Activated naive CD4-positive, alpha-beta T cell treated with anti-CD3 and anti-CD28 coated beads, Interleukin-2, amount 10 ng/mL, durations not matched to agents 7 days and 5 days (primary cell): ENCODE results near the gene ARL15.
A peak's percentile ranks its signal among the peaks of the same experiment; 100 is the strongest.

Experiments
- CTCF ChIA-PET: fragments of 350-600 bp; sonication (Branson Sonifier 250); formaldehyde crosslinking; loops from one replicate; lab custom pipeline; 2021; ENCODE audit warnings: antibody characterized with exemption; lab: Charles Lee
- DNase-seq: peaks from one replicate; pipeline ENCODE4 v3.0.0-alpha.2; 2020
- H3K27ac Mint-ChIP-seq: one replicate; pipeline ENCODE4 v1.8.0; 2021; ENCODE audit warnings: mild to moderate bottlenecking, moderate library complexity, mixed read lengths
- H3K27me3 Mint-ChIP-seq: one replicate; pipeline ENCODE4 v1.8.0; 2021; ENCODE audit warnings: mild to moderate bottlenecking, mixed read lengths
- H3K36me3 Mint-ChIP-seq: one replicate; pipeline ENCODE4 v1.8.0; 2021; ENCODE audit warnings: mixed read lengths
- H3K4me1 Mint-ChIP-seq: one replicate; pipeline ENCODE4 v1.8.0; 2021; ENCODE audit warnings: mixed read lengths
- H3K4me3 Mint-ChIP-seq: one replicate; pipeline ENCODE4 v1.8.0; 2021; ENCODE audit warnings: mild to moderate bottlenecking, moderate library complexity, mixed read lengths
- H3K9me3 Mint-ChIP-seq: one replicate; pipeline ENCODE4 v1.8.0; 2021; ENCODE audit warnings: mixed read lengths

ARL15 gene

DNA sequence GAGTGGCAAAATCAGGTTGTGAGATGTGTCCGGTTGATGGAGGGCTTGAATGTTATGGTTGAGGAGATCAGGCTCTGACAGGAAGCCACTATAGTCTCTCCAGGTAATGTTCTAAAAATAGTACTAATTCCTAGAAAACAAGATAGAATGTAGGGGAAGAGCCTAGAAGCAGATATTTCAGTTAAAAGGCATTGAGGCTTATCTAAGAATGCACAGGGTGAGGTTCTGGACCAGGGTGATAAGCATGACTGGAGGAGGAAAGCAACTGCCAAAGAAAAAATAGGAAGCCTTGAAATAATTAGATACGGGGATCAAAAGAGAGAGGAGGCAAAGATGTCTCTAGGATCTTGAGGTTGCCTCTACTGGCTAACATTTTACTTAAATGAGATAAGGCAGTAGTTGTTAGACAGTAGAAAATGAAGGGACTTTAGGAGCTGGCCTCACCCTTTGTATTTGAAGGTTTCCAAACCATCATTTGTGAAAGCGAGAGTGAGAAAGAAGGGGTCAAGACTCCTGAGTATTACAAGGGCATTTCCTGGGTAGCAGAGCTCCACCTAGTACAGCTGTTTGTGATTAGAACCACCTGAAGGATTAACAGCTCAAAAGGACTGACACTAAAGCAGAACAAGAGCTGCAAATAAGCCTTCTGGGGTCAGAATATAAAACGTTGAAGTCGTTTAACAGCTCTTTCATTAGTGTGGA is 15.4 kb upstream of the ARL15 start:
- DNase-seq: no peak
- Mint-ChIP-seq H3K4me1 (peaks cover 18% of the 10 kb centered on the region), H3K4me3 (no peak overlapping the region), H3K36me3 (no peaks in the 10 kb centered on the region), H3K9me3 (no peaks in the 10 kb centered on the region), H3K27ac (no peak overlapping the region), H3K27me3 (peaks cover 8% of the 10 kb centered on the region)
- CTCF ChIA-PET: interaction anchor here (0.6 kb wide), 1 partner anchor 634 kb away, joined by 3 read pairs; no protein-coding TSS in a partner anchor

GRCh38 chr5:54325272-54325609 is 14.9 kb upstream of the ARL15 start:
- Mint-ChIP-seq H3K4me1 (peaks cover 18% of the 10 kb centered on the region), H3K36me3 (no peaks in the 10 kb centered on the region), H3K4me3 (no peak overlapping the region), H3K27me3 (peaks cover 11% of the 10 kb centered on the region), H3K27ac (no peak overlapping the region), H3K9me3 (no peaks in the 10 kb centered on the region)
- CTCF ChIA-PET: no interaction called here
- no peak for DNase-seq

- no peak for DNase-seq
- no peaks in the 10 kb centered on the region for H3K9me3 Mint-ChIP-seq
- peaks cover 15% of the 10 kb centered on the region for H3K27me3 Mint-ChIP-seq
- no peak overlapping the region for H3K27ac Mint-ChIP-seq
- no peak overlapping the region for H3K4me3 Mint-ChIP-seq
- CTCF ChIA-PET: no interaction called here
- H3K36me3 Mint-ChIP-seq: no peaks in the 10 kb centered on the region
- H3K4me1 Mint-ChIP-seq: peaks cover 18% of the 10 kb centered on the region
These were observed 14.4 kb upstream of the ARL15 start for GRCh38 chr5:54324651-54325271.

DNA sequence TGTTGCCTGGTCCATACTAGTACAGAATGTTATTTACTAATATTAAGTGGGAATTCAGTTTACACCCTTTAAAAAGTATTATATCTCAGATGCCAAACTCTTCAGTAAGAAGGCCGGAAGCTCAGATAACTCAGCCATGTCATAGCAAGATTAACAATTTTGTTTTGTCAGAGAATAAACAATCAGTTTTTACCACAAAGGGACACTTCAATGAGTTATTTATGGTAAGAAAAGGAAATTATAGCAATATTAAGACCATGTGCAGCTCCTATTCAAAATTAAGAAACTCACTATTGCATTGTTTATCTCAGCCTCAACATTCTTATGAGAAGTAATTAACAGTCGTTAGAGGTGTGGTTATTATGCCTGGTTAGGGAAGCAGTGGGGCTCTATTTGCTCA is 13.1 kb upstream of the ARL15 start:
- peaks cover 18% of the 10 kb centered on the region for H3K4me1 Mint-ChIP-seq
- DNase-seq: no peak
- CTCF ChIA-PET: interaction anchor here (1.1 kb wide), 1 partner anchor 13 kb away, joined by 4 read pairs; the partner anchor contains the start of gene ARL15
- peaks cover 11% of the 10 kb centered on the region for H3K27me3 Mint-ChIP-seq
- H3K4me3 Mint-ChIP-seq: no peak overlapping the region
- no peaks in the 10 kb centered on the region for H3K9me3 Mint-ChIP-seq
- no peak overlapping the region for H3K27ac Mint-ChIP-seq
- H3K36me3 Mint-ChIP-seq: no peaks in the 10 kb centered on the region

GRCh38 chr5:54320256-54320655 is 9.9 kb upstream of the ARL15 start:
- DNase-seq: no peak
- H3K27ac Mint-ChIP-seq: no peak overlapping the region
- H3K27me3 Mint-ChIP-seq: peaks cover 24% of the 10 kb centered on the region
- CTCF ChIA-PET: no interaction called here
- H3K4me3 Mint-ChIP-seq: no peak overlapping the region
- H3K9me3 Mint-ChIP-seq: no peaks in the 10 kb centered on the region
- H3K36me3 Mint-ChIP-seq: no peaks in the 10 kb centered on the region
- peaks cover 3% of the 10 kb centered on the region for H3K4me1 Mint-ChIP-seq

- H3K4me3 Mint-ChIP-seq: no peak overlapping the region
- DNase-seq: no peak
- H3K9me3 Mint-ChIP-seq: no peaks in the 10 kb centered on the region
- H3K27ac Mint-ChIP-seq: no peak overlapping the region
- H3K4me1 Mint-ChIP-seq: peaks cover 2% of the 10 kb centered on the region
- CTCF ChIA-PET: no interaction called here
- H3K36me3 Mint-ChIP-seq: no peaks in the 10 kb centered on the region
- H3K27me3 Mint-ChIP-seq: peaks cover 35% of the 10 kb centered on the region
These were observed 7.3 kb upstream of the ARL15 start for GRCh38 chr5:54317511-54318260.

GRCh38 chr5:54315736-54316528 is 5.6 kb upstream of the ARL15 start:
- Mint-ChIP-seq H3K27me3 (peaks cover 35% of the 10 kb centered on the region), H3K27ac (no peak overlapping the region)
- CTCF ChIA-PET: interaction anchor here (1.3 kb wide), 1 partner anchor 72 kb away, joined by 4 read pairs; no protein-coding TSS in a partner anchor

DNA sequence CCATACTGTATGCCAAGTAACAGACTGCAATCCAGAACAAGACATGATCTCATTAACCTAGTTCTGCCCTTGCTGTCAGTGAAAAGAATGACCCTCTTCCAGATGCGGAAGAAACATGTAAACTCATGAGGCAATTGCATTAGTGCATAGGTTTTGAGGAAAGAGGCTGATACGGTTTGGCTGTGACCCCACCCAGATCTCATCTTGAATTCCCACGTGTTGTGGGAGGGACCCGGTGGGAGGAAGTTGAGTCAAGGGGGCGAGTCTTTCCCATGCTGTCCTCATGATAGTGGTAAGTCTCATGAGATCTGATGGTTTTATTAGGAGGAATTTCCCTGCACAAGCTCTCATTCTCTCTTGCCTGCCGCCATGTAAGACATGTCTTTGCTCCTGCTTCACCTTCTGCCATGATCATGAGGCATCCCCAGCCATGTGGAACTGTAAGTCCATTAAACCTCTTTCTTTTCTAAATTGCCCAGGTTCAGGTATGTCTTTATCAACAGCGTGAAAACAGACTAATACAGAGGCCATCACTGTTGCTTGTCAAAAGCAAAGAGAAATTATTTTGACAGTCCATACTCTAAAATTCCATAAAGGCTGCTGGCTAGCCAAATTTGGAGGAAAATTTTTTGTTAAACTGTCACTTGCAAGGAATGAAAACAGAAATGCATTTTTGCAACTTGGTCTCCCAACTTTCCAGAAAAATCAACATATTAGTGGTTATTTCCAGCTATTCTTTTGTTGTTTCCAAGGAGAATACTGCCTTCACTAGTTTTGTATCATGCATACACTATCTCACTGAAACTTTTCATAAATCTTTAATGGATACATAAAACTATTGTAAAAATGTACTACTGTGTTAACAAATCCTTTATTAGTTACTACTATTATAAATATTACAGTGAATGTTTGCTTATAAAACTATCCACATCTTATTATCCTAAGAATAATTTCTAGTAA is 3.2 kb upstream of the ARL15 start:
- Mint-ChIP-seq H3K4me1 (peaks cover 28% of the 10 kb centered on the region), H3K27me3 (peaks cover 34% of the 10 kb centered on the region), H3K4me3 (no peak overlapping the region), H3K9me3 (no peaks in the 10 kb centered on the region), H3K27ac (no peak overlapping the region), H3K36me3 (no peaks in the 10 kb centered on the region)
- CTCF ChIA-PET: interaction anchor here (0.6 kb wide), 1 partner anchor 170 kb away, joined by 3 read pairs; no protein-coding TSS in a partner anchor
- no peak for DNase-seq

More at GRCh38 chr5:54315736-54316528, 5.6 kb upstream of the ARL15 start:
- Mint-ChIP-seq H3K36me3 (no peaks in the 10 kb centered on the region), H3K4me3 (no peak overlapping the region), H3K9me3 (no peaks in the 10 kb centered on the region), H3K4me1 (peaks cover 14% of the 10 kb centered on the region)
- no peak for DNase-seq

DNA sequence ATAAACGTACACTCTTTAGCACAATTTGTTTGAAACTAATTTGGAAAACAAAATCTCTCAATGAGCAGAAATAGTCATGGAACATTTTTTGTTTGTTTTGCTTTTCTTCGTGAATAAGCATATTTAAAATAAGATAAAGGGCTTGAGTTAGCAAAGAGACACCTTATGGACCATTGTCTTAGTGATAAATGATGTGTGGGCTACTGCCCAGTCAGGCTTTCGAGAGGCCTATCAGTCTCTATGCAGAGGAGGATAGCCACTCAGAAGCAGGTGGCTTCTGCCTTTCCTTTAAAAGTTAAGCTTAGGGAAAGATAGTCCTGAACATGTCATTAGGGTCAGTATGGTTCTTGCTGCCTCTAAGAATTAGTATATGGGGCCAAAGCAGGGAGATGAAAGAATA is 2.1 kb upstream of the ARL15 start:
- DNase-seq: no peak
- Mint-ChIP-seq H3K27me3 (peaks cover 25% of the 10 kb centered on the region), H3K4me3 (no peak overlapping the region), H3K36me3 (no peaks in the 10 kb centered on the region), H3K27ac (no peak overlapping the region), H3K9me3 (no peaks in the 10 kb centered on the region), H3K4me1 (peaks cover 33% of the 10 kb centered on the region)
- CTCF ChIA-PET: interaction anchor here (0.8 to 1.0 kb wide), 3 partner anchors 15 to 555 kb away, joined by 3 to 5 read pairs (median 3); no protein-coding TSS in a partner anchor

DNA sequence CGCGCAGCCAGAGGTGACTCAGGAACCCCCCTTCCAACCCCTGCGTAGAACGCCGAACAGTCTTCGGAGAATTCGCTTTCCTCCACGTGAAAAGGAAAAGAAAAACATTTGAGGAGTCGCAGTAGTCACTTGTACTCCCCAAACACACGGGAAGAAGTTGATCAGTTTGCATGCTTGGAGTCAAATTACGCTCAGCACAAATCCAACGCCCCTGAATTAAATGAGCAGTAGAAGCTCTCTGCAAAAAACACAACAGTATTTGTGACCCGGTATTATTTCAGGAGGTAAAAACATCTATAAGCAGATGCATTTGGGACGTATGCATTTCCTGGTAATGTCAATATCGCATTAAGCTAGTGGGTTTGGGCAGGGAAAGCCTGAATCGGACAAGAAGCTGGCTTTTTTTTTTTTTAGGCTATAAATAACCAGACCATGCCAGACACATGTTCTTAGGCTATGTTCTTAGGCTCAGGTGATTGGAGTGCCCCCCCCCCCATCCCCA is 854 bp upstream of the ARL15 start:
- Mint-ChIP-seq H3K9me3 (no peaks in the 10 kb centered on the region), H3K4me3 (peak overlapping the region; percentile 86), H3K27me3 (peaks cover 19% of the 10 kb centered on the region), H3K36me3 (no peaks in the 10 kb centered on the region), H3K27ac (peak overlapping the region; percentile 89), H3K4me1 (peaks cover 37% of the 10 kb centered on the region)
- CTCF ChIA-PET: interaction anchor here (0.6 to 2.3 kb wide), 8 partner anchors 10 to 178 kb away, joined by 3 to 7 read pairs (median 4); no protein-coding TSS in a partner anchor
- DNase-seq: no peak

DNA sequence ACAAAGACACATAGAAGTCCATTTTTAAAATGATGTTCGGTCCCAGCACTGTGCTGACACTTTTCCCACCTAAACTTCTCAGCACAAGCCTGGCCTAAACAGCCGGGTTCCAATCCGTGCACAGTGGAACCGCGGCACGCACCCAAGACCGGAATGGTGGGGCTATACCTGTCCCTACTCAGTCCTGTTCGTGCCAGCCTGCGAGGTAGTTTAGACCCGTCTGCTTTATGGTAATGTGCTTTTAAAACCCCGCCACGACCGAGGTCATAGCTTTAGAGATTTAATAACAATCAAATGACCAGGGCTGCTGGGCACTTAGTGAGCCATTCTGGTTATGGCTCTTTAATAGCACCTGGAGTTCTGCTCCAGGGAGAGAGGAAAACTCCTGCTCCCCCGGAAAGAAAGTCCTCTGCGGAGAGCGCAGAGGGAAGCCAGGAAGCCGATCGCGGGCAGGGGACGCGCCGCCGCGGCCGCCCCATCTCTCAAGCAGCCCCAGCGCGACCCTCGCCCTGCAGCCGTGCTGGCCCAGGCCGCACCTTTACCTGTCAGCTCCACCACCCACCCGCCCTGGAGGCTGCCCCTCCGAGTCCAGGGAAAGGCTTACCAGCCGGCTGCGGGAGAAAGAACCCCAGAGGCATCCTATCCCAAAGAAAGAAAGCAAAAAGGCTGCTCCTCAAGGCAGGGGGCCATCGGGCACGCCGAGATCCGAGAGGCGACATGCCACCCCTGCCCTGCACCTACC is 511 bp downstream of the ARL15 start:
- Mint-ChIP-seq H3K27me3 (peaks cover 16% of the 10 kb centered on the region), H3K4me1 (peaks cover 37% of the 10 kb centered on the region), H3K27ac (peak overlapping the region; percentile 89), H3K4me3 (peak overlapping the region; percentile 86), H3K36me3 (no peaks in the 10 kb centered on the region), H3K9me3 (no peaks in the 10 kb centered on the region)
- peak; percentile 47 for DNase-seq
- CTCF ChIA-PET: interaction anchor here (0.6 to 2.3 kb wide), 8 partner anchors 11 to 349 kb away, joined by 3 to 7 read pairs (median 4); no protein-coding TSS in a partner anchor

GRCh38 chr5:54309276-54309675 is 1.1 kb downstream of the ARL15 start:
- no peak for DNase-seq
- Mint-ChIP-seq H3K4me3 (peak overlapping the region; percentile 86), H3K36me3 (no peaks in the 10 kb centered on the region), H3K9me3 (no peaks in the 10 kb centered on the region), H3K27ac (peak overlapping the region; percentile 35), H3K27me3 (peaks cover 13% of the 10 kb centered on the region), H3K4me1 (peaks cover 37% of the 10 kb centered on the region)
- CTCF ChIA-PET: interaction anchor here (0.6 to 2.3 kb wide), 4 partner anchors 97 to 349 kb away, joined by 3 to 7 read pairs (median 5); no protein-coding TSS in a partner anchor
